ENCODE results near the gene ZBTB42. TPM values are rescaled to one million over a fixed set of nuclear protein-coding genes. Genes with fewer than 3 reads are reported as not detected.

Gene ZBTB42
- total RNA-seq, 1 experiment from 2014 or later: 1.0 TPM

DNA sequence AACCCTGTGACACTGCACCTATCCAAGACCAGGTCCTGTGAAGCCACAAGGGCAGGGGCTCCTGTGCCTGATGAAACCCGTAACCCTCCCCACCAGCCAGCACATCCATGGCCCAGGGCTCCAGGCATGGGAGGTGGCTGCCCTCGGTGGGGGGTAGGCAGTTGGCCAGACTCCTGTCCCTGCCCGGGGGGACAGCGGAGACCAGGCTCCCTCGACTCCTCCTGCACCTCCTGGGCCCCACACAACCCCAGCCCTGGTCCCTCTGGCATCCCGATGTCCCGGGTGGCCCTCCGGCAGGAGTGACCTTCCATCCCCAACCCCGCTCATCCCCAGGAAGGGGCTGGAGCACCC lies 16.7 kb upstream of the ZBTB42 start:
- no peaks in the 10 kb centered on the region for H3K9me3 Mint-ChIP-seq (ENCODE audit: unreplicated experiment)
- CTCF ChIA-PET: interaction anchor here (0.6 to 1.1 kb wide), 2 partner anchors 89 to 503 kb away, joined by 3 to 4 read pairs; no protein-coding TSS in a partner anchor
- no peak for DNase-seq (ENCODE audit: unreplicated experiment)
- H3K4me3 Mint-ChIP-seq (ENCODE audit: unreplicated experiment): no peak overlapping the region
- H3K27ac Mint-ChIP-seq (ENCODE audit: low read depth, unreplicated experiment): no peak overlapping the region
- H3K27me3 Mint-ChIP-seq (ENCODE audit: insufficient read depth, unreplicated experiment): no peaks in the 10 kb centered on the region
- BruUV-seq (replicated peaks): no TSS peak
- H3K4me1 Mint-ChIP-seq (ENCODE audit: insufficient read depth, unreplicated experiment): no peaks in the 10 kb centered on the region
- POLR2A ChIA-PET: no interaction called here
- intact Hi-C loops (cut with micrococcal nuclease): no loop called here
- peaks cover 7% of the 10 kb centered on the region for H3K36me3 Mint-ChIP-seq (ENCODE audit: insufficient read depth, unreplicated experiment)
- TF ChIP-seq, protein P1, sequence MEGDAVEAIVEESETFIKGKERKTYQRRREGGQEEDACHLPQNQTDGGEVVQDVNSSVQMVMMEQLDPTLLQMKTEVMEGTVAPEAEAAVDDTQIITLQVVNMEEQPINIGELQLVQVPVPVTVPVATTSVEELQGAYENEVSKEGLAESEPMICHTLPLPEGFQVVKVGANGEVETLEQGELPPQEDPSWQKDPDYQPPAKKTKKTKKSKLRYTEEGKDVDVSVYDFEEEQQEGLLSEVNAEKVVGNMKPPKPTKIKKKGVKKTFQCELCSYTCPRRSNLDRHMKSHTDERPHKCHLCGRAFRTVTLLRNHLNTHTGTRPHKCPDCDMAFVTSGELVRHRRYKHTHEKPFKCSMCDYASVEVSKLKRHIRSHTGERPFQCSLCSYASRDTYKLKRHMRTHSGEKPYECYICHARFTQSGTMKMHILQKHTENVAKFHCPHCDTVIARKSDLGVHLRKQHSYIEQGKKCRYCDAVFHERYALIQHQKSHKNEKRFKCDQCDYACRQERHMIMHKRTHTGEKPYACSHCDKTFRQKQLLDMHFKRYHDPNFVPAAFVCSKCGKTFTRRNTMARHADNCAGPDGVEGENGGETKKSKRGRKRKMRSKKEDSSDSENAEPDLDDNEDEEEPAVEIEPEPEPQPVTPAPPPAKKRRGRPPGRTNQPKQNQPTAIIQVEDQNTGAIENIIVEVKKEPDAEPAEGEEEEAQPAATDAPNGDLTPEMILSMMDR (IDR thresholded peaks at IDR 0.05; ENCODE audit: unreplicated experiment): no peak

DNA sequence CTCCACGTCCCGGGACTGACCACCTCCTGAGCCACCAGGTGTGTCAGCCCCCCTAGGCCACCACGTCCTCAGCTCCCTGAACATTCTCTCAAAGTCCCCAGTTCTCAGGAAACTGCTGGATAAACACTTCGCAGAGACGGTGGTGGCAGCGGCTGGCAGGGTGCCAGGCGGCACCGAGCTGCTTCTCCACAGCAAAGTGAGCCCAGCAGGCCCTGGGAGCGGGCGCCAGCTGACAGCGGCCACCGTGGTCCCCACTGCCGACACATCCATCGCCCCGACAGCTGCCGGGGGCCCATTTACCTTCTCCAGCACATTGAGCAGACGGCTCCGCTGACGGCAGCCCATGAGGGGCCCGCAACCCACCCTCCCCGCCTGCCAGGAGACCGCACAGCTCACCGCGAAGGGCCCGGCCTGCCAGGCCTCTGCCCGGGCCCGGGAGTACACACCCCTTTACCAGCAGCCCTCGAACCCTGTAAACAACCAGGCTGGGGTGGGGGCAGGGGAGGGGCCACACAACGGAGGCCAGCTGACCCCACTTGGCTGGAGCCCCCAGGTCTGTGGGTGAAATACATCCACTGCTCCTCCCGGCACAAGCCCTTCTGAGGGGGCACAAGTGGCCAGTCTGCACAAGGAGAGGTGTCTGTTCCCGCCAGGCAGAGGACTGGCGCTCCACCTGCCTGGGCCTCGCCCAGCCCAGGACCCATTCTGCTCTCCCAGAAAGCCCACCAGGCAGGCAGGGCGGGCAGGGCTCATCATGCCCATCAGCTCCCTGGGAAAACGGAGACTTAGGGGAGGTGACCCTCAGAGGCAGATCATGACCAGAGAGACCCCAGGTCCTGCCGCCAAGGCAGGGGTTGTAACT lies 15.8 kb upstream of the ZBTB42 start:
- H3K4me1 Mint-ChIP-seq (ENCODE audit: insufficient read depth, unreplicated experiment): no peaks in the 10 kb centered on the region
- H3K9me3 Mint-ChIP-seq (ENCODE audit: unreplicated experiment): no peaks in the 10 kb centered on the region
- intact Hi-C loops (cut with micrococcal nuclease): no loop called here
- no peak overlapping the region for H3K4me3 Mint-ChIP-seq (ENCODE audit: unreplicated experiment)
- H3K27me3 Mint-ChIP-seq (ENCODE audit: insufficient read depth, unreplicated experiment): no peaks in the 10 kb centered on the region
- peaks cover 7% of the 10 kb centered on the region for H3K36me3 Mint-ChIP-seq (ENCODE audit: insufficient read depth, unreplicated experiment)
- no TSS peak for BruUV-seq (replicated peaks)
- POLR2A ChIA-PET: no interaction called here
- CTCF ChIA-PET: interaction anchor here (1.1 kb wide), 1 partner anchor 90 kb away, joined by 4 read pairs; no protein-coding TSS in a partner anchor
- DNase-seq (ENCODE audit: unreplicated experiment): no peak
- TF ChIP-seq, protein P1 (IDR thresholded peaks at IDR 0.05; ENCODE audit: unreplicated experiment): no peak
- no peak overlapping the region for H3K27ac Mint-ChIP-seq (ENCODE audit: low read depth, unreplicated experiment)

DNA sequence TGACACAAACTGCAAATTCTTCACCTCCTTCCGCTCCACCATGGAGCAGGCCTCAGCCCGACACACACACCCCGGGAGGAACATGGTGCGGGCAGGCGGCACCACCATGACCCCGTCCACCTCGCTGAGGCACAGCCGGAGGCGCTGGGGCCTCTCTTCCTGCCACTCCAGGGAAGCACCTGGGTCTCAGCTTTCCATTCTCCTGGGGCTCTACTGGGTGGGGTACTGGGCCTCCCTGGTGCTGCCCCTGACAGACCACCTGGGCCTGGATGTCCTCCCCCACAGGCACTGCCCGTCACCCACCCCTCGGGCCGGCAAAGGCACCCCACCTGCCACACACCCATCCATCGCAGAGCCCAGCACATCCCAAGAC lies 15.2 kb upstream of the ZBTB42 start:
- DNase-seq (ENCODE audit: unreplicated experiment): no peak
- H3K27me3 Mint-ChIP-seq (ENCODE audit: insufficient read depth, unreplicated experiment): no peaks in the 10 kb centered on the region
- intact Hi-C loops (cut with micrococcal nuclease): no loop called here
- H3K36me3 Mint-ChIP-seq (ENCODE audit: insufficient read depth, unreplicated experiment): peaks cover 5% of the 10 kb centered on the region
- H3K9me3 Mint-ChIP-seq (ENCODE audit: unreplicated experiment): no peaks in the 10 kb centered on the region
- ChIA-PET POLR2A (no interaction called here), CTCF (no interaction called here)
- H3K4me1 Mint-ChIP-seq (ENCODE audit: insufficient read depth, unreplicated experiment): no peaks in the 10 kb centered on the region
- H3K4me3 Mint-ChIP-seq (ENCODE audit: unreplicated experiment): no peak overlapping the region
- TF ChIP-seq, protein P1 (IDR thresholded peaks at IDR 0.05; ENCODE audit: unreplicated experiment): no peak
- no peak overlapping the region for H3K27ac Mint-ChIP-seq (ENCODE audit: low read depth, unreplicated experiment)
- no TSS peak for BruUV-seq (replicated peaks)

DNA sequence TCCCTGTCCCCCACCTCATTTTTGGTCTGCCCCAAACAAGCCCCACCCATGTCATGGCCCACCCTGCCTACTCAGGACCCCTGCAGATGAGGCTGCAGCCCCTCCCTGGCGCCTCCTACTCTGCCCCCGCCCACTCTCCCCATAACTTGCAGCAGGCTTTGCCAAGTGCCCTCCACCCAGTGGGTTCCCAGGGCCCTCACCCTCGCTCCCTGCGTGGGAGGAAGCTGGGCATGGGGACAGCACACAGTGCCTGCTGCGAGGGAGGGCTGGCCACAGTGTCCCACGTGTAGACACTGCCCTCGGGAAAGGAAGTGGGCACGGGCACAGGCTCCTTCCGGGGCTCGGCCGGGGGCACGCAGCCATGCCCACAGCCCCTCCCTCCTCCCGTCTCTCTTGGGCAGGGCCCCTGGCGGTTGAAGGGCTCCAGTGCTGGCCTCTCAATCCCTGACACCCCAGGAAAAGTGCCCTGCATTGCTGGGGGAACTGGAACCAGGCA lies 14.8 kb upstream of the ZBTB42 start:
- H3K27ac Mint-ChIP-seq (ENCODE audit: low read depth, unreplicated experiment): no peak overlapping the region
- peaks cover 5% of the 10 kb centered on the region for H3K36me3 Mint-ChIP-seq (ENCODE audit: insufficient read depth, unreplicated experiment)
- ChIA-PET POLR2A (no interaction called here), CTCF (interaction anchor here (1.0 kb wide), 1 partner anchor 17 kb away, joined by 3 read pairs; no protein-coding TSS in a partner anchor)
- H3K9me3 Mint-ChIP-seq (ENCODE audit: unreplicated experiment): no peaks in the 10 kb centered on the region
- TF ChIP-seq, protein P1 (IDR thresholded peaks at IDR 0.05; ENCODE audit: unreplicated experiment): no peak
- peaks cover 2% of the 10 kb centered on the region for H3K4me1 Mint-ChIP-seq (ENCODE audit: insufficient read depth, unreplicated experiment)
- no TSS peak for BruUV-seq (replicated peaks)
- H3K27me3 Mint-ChIP-seq (ENCODE audit: insufficient read depth, unreplicated experiment): no peaks in the 10 kb centered on the region
- H3K4me3 Mint-ChIP-seq (ENCODE audit: unreplicated experiment): no peak overlapping the region
- DNase-seq (ENCODE audit: unreplicated experiment): no peak
- intact Hi-C loops (cut with micrococcal nuclease): no loop called here

Data from MCF 10A (cell line).